Activated CD8-positive, alpha-beta T cell treated with anti-CD3 and anti-CD28 coated beads for 36 hours (primary cell): ENCODE measurements around the gene ABCC11. TPM values are rescaled to one million over a fixed set of nuclear protein-coding genes. Genes with fewer than 3 reads are reported as not detected.

Experiments
- ATAC-seq: fragments of 200-7000 bp; cut with Tn5 transposase; one replicate; pipeline ENCODE4 v1.10.0; 2021; ENCODE audit warnings: mild to moderate bottlenecking, moderate library complexity
- CTCF ChIA-PET: fragments of 350-600 bp; sonication (Branson Sonifier 250); formaldehyde crosslinking; loops from one replicate; lab custom pipeline; 2021; ENCODE audit warnings: antibody characterized with exemption; lab: Charles Lee
- POLR2A ChIA-PET: fragments of 350-600 bp; sonication (Branson Sonifier 250); formaldehyde crosslinking; loops from one replicate; lab custom pipeline; 2021; ENCODE audit warnings: antibody characterized with exemption; lab: Charles Lee
- DNase-seq: peaks from one replicate; pipeline ENCODE4 v3.0.0-alpha.2; 2020
- H3K27ac Mint-ChIP-seq: one replicate; pipeline ENCODE4 v1.8.0; 2021; ENCODE audit warnings: mild to moderate bottlenecking, mixed read lengths
- H3K27me3 Mint-ChIP-seq: one replicate; pipeline ENCODE4 v1.8.0; 2021; ENCODE audit warnings: mixed read lengths
- H3K36me3 Mint-ChIP-seq: one replicate; pipeline ENCODE4 v1.8.0; 2021; ENCODE audit warnings: low read depth, mixed read lengths
- H3K4me1 Mint-ChIP-seq: one replicate; pipeline ENCODE4 v1.8.0; 2021; ENCODE audit warnings: low read depth, mixed read lengths
- H3K4me3 Mint-ChIP-seq: one replicate; pipeline ENCODE4 v1.8.0; 2021; ENCODE audit warnings: mild to moderate bottlenecking, moderate library complexity, mixed read lengths
- H3K9me3 Mint-ChIP-seq: one replicate; pipeline ENCODE4 v1.8.0; 2021; ENCODE audit warnings: mixed read lengths
- intact Hi-C: fragments of 100-400 bp; cut with micrococcal nuclease; formaldehyde crosslinking; loops from one replicate; pipeline ENCODE4 v1.10.0; 2022
- total RNA-seq, 2 experiments: library from RNA; stranded (reverse); gene quantifications; one replicate each; pipeline ENCODE4 v1.2.3, GENCODE V29; 2021
- TF ChIP-seq, protein P1 (sequence below): fragments of 200-600 bp; IDR thresholded peaks from one replicate; pipeline ENCODE4 v1.8.0; 2022; ENCODE audit warnings: antibody characterized with exemption, mild to moderate bottlenecking

The ABCC11 gene
- total RNA-seq, 2 experiments from 2014 or later: 0.16 to 0.54 TPM

DNA sequence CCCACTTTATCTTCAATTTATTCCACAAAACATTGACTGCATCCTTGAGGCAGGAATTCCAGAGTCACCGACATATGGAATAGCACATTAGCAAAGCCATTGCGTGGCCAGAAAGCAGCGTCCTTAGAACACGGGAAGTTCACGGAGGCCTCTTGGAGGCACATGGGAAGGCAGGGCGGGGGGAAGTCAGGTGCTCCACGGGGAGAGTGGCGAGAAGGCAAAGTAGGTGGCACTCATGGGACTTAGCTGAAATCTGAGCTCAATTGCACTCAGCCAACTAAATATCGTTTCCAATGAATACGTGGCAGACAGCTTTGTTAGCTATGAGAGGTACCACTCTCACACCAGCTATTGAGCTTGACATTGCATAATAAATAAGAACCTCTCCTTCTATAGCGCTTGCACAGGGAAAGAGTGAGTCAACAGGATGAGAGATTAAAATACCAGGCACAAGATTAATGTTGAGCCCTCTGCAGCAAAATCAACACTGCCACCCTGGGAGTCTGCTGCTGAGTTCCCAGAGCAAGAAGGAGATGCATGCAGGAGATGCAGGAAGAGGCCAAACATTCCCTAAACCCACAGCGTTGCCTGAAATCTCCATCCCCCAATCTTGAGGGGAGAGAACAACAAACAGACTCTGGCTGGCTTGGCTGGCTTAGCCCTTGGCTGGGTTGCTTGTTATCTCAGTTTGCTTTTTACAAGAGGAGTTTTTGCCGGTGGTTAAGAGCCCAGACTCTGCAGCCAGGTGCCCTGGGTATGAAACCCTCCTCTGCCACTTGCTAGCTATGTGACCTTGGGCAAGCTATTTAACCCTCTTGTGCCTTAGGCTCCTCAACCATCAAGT is 120.3 kb downstream of the ABCC11 start:
- Mint-ChIP-seq H3K4me1 (peaks cover 6% of the 10 kb centered on the region), H3K9me3 (no peaks in the 10 kb centered on the region), H3K27ac (no peak overlapping the region), H3K36me3 (no peaks in the 10 kb centered on the region), H3K27me3 (peaks cover 15% of the 10 kb centered on the region), H3K4me3 (no peak overlapping the region)
- intact Hi-C loops: no loop called here
- TF ChIP-seq, protein P1, sequence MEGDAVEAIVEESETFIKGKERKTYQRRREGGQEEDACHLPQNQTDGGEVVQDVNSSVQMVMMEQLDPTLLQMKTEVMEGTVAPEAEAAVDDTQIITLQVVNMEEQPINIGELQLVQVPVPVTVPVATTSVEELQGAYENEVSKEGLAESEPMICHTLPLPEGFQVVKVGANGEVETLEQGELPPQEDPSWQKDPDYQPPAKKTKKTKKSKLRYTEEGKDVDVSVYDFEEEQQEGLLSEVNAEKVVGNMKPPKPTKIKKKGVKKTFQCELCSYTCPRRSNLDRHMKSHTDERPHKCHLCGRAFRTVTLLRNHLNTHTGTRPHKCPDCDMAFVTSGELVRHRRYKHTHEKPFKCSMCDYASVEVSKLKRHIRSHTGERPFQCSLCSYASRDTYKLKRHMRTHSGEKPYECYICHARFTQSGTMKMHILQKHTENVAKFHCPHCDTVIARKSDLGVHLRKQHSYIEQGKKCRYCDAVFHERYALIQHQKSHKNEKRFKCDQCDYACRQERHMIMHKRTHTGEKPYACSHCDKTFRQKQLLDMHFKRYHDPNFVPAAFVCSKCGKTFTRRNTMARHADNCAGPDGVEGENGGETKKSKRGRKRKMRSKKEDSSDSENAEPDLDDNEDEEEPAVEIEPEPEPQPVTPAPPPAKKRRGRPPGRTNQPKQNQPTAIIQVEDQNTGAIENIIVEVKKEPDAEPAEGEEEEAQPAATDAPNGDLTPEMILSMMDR: no peak
- ATAC-seq: no peak
- ChIA-PET POLR2A (no interaction called here), CTCF (interaction anchor here (0.8 to 1.0 kb wide), 2 partner anchors 11 to 30 kb away, joined by 3 read pairs; no protein-coding TSS in a partner anchor)
- no peak for DNase-seq

GRCh38 chr16:48125888-48126287 is 121.5 kb downstream of the ABCC11 start:
- Mint-ChIP-seq H3K4me3 (no peak overlapping the region), H3K4me1 (peaks cover 6% of the 10 kb centered on the region), H3K27me3 (peaks cover 15% of the 10 kb centered on the region), H3K36me3 (no peaks in the 10 kb centered on the region), H3K27ac (no peak overlapping the region), H3K9me3 (no peaks in the 10 kb centered on the region)
- ATAC-seq: no peak
- intact Hi-C loops: no loop called here
- no peak for DNase-seq
- POLR2A ChIA-PET: no interaction called here
- CTCF ChIA-PET: no interaction called here
- TF ChIP-seq, protein P1: no peak

- intact Hi-C loops: no loop called here
- Mint-ChIP-seq H3K9me3 (no peaks in the 10 kb centered on the region), H3K4me1 (peaks cover 6% of the 10 kb centered on the region), H3K36me3 (no peaks in the 10 kb centered on the region), H3K27ac (no peak overlapping the region), H3K4me3 (no peak overlapping the region), H3K27me3 (peaks cover 9% of the 10 kb centered on the region)
- CTCF ChIA-PET: interaction anchor here (1.3 to 1.9 kb wide), 3 partner anchors 40 to 983 kb away, joined by 3 to 6 read pairs (median 5); partner anchors contain the start of gene NETO2
- ATAC-seq (no peak), DNase-seq (no peak)
- POLR2A ChIA-PET: no interaction called here
- TF ChIP-seq, protein P1: no peak
Observed at GRCh38 chr16:48124266-48124665, 123.1 kb downstream of the ABCC11 start.

DNA sequence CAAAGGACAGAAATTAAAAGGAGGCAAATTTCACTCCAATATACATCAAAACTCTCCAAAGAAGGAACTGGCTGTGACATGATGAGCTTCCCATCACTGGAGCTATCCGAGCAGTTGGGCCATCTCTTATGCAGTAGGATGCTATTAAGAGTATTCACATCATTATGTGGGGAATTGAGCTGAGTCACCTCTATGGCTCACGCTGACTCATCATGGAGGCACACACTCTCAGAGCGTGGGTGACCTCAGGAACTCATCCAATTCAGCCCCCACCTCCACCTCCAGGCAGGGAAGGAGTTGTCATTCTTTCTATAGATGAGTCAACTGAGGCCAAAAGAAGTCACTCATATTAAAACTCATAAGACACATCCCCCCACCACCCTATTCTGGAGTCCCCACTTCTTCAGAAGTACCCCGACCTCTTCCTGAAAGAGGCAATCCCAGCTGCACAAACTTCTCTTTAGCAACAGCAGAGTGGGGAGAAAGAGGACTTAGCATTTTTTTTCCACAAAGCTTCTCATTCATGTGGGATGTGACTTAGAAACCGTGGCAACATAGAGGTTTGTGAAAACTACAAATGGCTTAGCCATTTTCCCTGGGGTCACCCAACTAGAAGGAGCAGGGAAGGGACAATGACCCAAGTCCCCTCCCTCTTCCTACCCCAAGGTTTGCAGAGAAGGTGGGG is 124.1 kb downstream of the ABCC11 start:
- DNase-seq (peak; percentile 66), ATAC-seq (peak; percentile 84)
- H3K27ac Mint-ChIP-seq: no peak overlapping the region
- no peak overlapping the region for H3K4me3 Mint-ChIP-seq
- peaks cover 6% of the 10 kb centered on the region for H3K4me1 Mint-ChIP-seq
- intact Hi-C loops: no loop called here
- H3K27me3 Mint-ChIP-seq: peaks cover 9% of the 10 kb centered on the region
- TF ChIP-seq, protein P1: no peak
- ChIA-PET POLR2A (interaction anchor here (0.7 kb wide), 1 partner anchor 872 kb away, joined by 3 read pairs; no protein-coding TSS in a partner anchor), CTCF (interaction anchor here (1.3 to 1.9 kb wide), 3 partner anchors 41 to 982 kb away, joined by 3 to 6 read pairs (median 5); partner anchors contain the start of gene NETO2)
- H3K36me3 Mint-ChIP-seq: no peaks in the 10 kb centered on the region
- no peaks in the 10 kb centered on the region for H3K9me3 Mint-ChIP-seq
